Gastroesophageal sphincter (tissue), 4 donors: Measurements from ENCODE around the gene TRIM29. TPM values are rescaled to one million over a fixed set of nuclear protein-coding genes. Genes with fewer than 3 reads are reported as not detected.

Source experiments
- ATAC-seq: fragments of 150-250 bp; one replicate; pipeline ENCODE4 v1.9.1; 2016; ENCODE audit warnings: mild to moderate bottlenecking, moderate library complexity
- H3K27ac ChIP-seq, 4 donors: fragments of 200-600 bp; sonication (generic) in 3 of 4; 1 replicate in 3 of 4; 2 replicates in 1 of 4; pipeline ENCODE4 v1.5.1; 2016 to 2019
- H3K27me3 ChIP-seq: fragments of 200-600 bp; sonication (generic); one replicate; pipeline ENCODE4 v1.5.1; 2019
- H3K36me3 ChIP-seq, 2 donors: fragments of 200-600 bp; sonication (generic); one replicate each; pipeline ENCODE4 v1.5.1; 2019; ENCODE audit warnings: control low read depth in 1 of 2
- H3K4me1 ChIP-seq, 3 donors: fragments of 200-600 bp; sonication (generic); 1 replicate in 2 of 3; 2 replicates in 1 of 3; pipeline ENCODE4 v1.5.1; 2016 to 2019; ENCODE audit warnings: control low read depth in 2 of 3
- H3K4me3 ChIP-seq, 2 donors: fragments of 200-600 bp; sonication (generic); one replicate each; pipeline ENCODE4 v1.5.1; 2019; ENCODE audit warnings: mild to moderate bottlenecking in 1 of 2, moderate library complexity in 1 of 2
- H3K9me3 ChIP-seq, 3 donors: fragments of 200-600 bp; sonication (generic); one replicate each; pipeline ENCODE4 v1.5.1; 2017 to 2019; ENCODE audit warnings: control low read depth in 2 of 3
- EP300 ChIP-seq: sonication (generic); formaldehyde crosslinking; IDR thresholded peaks from one replicate; pipeline ENCODE4 v1.6.1; 2017; ENCODE audit warnings: antibody characterized with exemption, mild to moderate bottlenecking
- POLR2A ChIP-seq, 2 donors: fragments of 450-650 bp; IDR thresholded peaks; one replicate each; pipeline ENCODE4 v1.6.1; 2017; ENCODE audit warnings: antibody characterized with exemption in 2 of 2, mild to moderate bottlenecking in 2 of 2, moderate library complexity in 1 of 2
- POLR2AphosphoS5 ChIP-seq: sonication (generic); formaldehyde crosslinking; IDR thresholded peaks from one replicate; pipeline ENCODE4 v1.6.1; 2017; ENCODE audit warnings: antibody characterized with exemption
- WGBS, 2 donors: methylation state at CpG; one replicate each; pipeline ENCODE4 v1.1.5; 2018; ENCODE audit warnings: low coverage in 1 of 2; 5-methylcytosine and 5-hydroxymethylcytosine counted together
- total RNA-seq, 4 donors: library from RNA; depleted of rRNA; stranded (reverse); fragments of >200 nt; gene quantifications; one replicate each; pipeline ENCODE4 v1.1.0, GENCODE V29; 2016
- TF ChIP-seq, protein P1 (sequence below), 4 experiments: fragments of 200-600 bp in 2 of 4; fragments of 450-650 bp in 2 of 4; sonication (generic) in 1 of 4; IDR thresholded peaks; one replicate each; pipeline ENCODE4 v1.5.1; 2017 to 2019; ENCODE audit warnings: antibody characterized with exemption in 4 of 4, mild to moderate bottlenecking in 2 of 4, moderate library complexity in 2 of 4

TRIM29 gene
- total RNA-seq, 4 donors from 2014 or later: 1.2 to 34.6 (median 3.4) TPM

- Histone ChIP-seq H3K27ac (no peak overlapping the region), H3K36me3 (no peaks in the 10 kb centered on the region), H3K4me1 (no peaks in the 10 kb centered on the region), H3K4me3 (no peak overlapping the region), H3K9me3 (no peaks in the 10 kb centered on the region), H3K27me3 (no peaks in the 10 kb centered on the region)
- WGBS, 2 donors: 74 to 77% methylated on average over 4 of the region's 4 CpGs
- no peak for ATAC-seq
- TF ChIP-seq, protein P1, sequence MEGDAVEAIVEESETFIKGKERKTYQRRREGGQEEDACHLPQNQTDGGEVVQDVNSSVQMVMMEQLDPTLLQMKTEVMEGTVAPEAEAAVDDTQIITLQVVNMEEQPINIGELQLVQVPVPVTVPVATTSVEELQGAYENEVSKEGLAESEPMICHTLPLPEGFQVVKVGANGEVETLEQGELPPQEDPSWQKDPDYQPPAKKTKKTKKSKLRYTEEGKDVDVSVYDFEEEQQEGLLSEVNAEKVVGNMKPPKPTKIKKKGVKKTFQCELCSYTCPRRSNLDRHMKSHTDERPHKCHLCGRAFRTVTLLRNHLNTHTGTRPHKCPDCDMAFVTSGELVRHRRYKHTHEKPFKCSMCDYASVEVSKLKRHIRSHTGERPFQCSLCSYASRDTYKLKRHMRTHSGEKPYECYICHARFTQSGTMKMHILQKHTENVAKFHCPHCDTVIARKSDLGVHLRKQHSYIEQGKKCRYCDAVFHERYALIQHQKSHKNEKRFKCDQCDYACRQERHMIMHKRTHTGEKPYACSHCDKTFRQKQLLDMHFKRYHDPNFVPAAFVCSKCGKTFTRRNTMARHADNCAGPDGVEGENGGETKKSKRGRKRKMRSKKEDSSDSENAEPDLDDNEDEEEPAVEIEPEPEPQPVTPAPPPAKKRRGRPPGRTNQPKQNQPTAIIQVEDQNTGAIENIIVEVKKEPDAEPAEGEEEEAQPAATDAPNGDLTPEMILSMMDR (IDR thresholded peaks at IDR 0.05): no peak
These were observed 11.3 kb downstream of the TRIM29 start for GRCh38 chr11:120126620-120127019.

GRCh38 chr11:120125509-120125908 is 12.4 kb downstream of the TRIM29 start:
- H3K27ac ChIP-seq: no peak overlapping the region
- TF ChIP-seq, protein P1 (IDR thresholded peaks at IDR 0.05): no peak
- no peak for TF ChIP-seq EP300
- TF ChIP-seq POLR2A (IDR thresholded peaks at IDR 0.05): no peak
- no peak for TF ChIP-seq POLR2AphosphoS5
- no peak overlapping the region for H3K4me3 ChIP-seq
- 79% methylated on average over 7 of the region's 8 CpGs; no CpG with 5 or more reads in 1 of the 2 donors for WGBS, 2 donors
- H3K27me3 ChIP-seq: no peaks in the 10 kb centered on the region
- H3K36me3 ChIP-seq: no peaks in the 10 kb centered on the region
- no peaks in the 10 kb centered on the region for H3K4me1 ChIP-seq
- no peak for ATAC-seq
- no peaks in the 10 kb centered on the region for H3K9me3 ChIP-seq

DNA sequence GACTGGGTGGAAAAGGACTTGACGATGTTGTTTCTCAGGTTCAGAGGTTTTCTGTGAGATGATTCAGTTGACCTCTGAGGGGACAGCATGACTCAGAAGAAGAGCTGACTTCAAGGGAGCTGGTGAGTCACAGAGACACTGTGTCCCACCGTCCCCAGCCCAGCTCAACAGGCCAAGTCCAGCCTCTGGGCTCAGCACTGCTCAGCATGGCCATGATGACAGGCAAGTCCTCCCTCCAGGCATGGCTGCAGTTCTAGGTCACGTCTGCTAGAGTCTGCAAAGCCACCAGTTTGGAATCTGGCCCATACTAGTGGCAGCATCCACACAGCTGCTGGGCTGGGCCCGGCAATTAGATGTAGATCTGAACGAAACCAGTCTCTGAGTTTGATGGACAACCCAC is 12.9 kb downstream of the TRIM29 start:
- ATAC-seq: peak; percentile 55
- Histone ChIP-seq H3K27me3 (no peaks in the 10 kb centered on the region), H3K27ac (no peak overlapping the region), H3K4me1 (no peaks in the 10 kb centered on the region), H3K9me3 (no peaks in the 10 kb centered on the region), H3K4me3 (no peak overlapping the region), H3K36me3 (no peaks in the 10 kb centered on the region)
- no CpG with 5 or more reads among the region's 5 CpGs for WGBS, 2 donors
- TF ChIP-seq EP300 (no peak), POLR2AphosphoS5 (no peak), POLR2A (IDR thresholded peaks at IDR 0.05) (no peak)
- TF ChIP-seq, protein P1 (IDR thresholded peaks at IDR 0.05): no peak

DNA sequence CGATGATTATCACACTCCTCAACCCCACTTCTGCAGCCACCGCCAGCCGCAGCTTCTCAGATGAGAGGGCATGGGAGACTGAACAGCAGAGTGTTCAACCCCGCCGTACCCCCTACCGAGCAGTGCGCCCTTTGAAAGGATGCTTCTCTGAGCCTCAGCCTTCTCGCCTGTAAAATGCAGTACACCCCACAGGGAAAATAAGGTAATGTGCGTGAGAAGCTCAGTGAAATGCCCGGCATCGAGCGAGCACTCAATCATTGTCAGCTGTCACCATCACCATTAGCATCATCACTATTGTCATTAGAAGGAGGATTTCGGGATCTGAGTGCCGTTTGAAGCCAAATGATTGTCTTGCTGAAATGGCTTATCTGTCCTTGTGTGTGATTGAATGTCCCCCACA is 13.6 kb downstream of the TRIM29 start:
- Histone ChIP-seq H3K4me3 (no peak overlapping the region), H3K27ac (no peak overlapping the region), H3K9me3 (no peaks in the 10 kb centered on the region), H3K27me3 (peaks cover 6% of the 10 kb centered on the region), H3K4me1 (no peaks in the 10 kb centered on the region), H3K36me3 (no peaks in the 10 kb centered on the region)
- 88% methylated on average over 10 of the region's 14 CpGs; no CpG with 5 or more reads in 1 of the 2 donors for WGBS, 2 donors
- no peak for ATAC-seq
- TF ChIP-seq EP300: no peak
- TF ChIP-seq, protein P1 (IDR thresholded peaks at IDR 0.05): no peak
- no peak for TF ChIP-seq POLR2AphosphoS5
- TF ChIP-seq POLR2A (IDR thresholded peaks at IDR 0.05): no peak

DNA sequence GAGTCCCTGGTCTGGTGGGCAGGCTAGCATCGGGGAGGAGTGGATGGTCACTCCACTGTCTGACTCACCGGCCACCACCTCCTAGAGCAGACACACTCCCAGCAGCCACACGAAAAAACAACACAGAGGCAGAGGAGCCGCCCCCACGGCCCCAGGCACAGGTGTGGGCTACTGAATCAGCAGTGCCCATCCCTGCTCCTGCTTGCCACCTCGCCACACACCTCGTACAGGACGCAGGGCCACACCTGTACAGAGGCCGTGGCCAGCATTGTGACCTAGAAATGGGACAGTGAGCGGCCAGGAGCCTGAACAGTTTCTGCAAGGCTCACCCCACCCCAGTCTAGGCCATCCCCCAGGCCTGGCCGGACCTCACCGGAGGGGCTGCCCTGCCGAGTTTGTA is 14.0 kb downstream of the TRIM29 start:
- no peaks in the 10 kb centered on the region for H3K4me1 ChIP-seq
- H3K4me3 ChIP-seq: no peak overlapping the region
- TF ChIP-seq POLR2AphosphoS5 (no peak), POLR2A (IDR thresholded peaks at IDR 0.05) (no peak), EP300 (no peak)
- TF ChIP-seq, protein P1 (IDR thresholded peaks at IDR 0.05): no peak
- no peaks in the 10 kb centered on the region for H3K36me3 ChIP-seq
- H3K27me3 ChIP-seq: peaks cover 10% of the 10 kb centered on the region
- H3K9me3 ChIP-seq: no peaks in the 10 kb centered on the region
- H3K27ac ChIP-seq: no peak overlapping the region
- WGBS, 2 donors: no CpG with 5 or more reads among the region's 13 CpGs
- no peak for ATAC-seq
